ENCODE results near the gene HELLS.
"Not testable (repeated sequence)": the region's sequence is repeated elsewhere in the genome, so short reads cannot be mapped to it uniquely, and the experiment has no call there.

The HELLS gene

DNA sequence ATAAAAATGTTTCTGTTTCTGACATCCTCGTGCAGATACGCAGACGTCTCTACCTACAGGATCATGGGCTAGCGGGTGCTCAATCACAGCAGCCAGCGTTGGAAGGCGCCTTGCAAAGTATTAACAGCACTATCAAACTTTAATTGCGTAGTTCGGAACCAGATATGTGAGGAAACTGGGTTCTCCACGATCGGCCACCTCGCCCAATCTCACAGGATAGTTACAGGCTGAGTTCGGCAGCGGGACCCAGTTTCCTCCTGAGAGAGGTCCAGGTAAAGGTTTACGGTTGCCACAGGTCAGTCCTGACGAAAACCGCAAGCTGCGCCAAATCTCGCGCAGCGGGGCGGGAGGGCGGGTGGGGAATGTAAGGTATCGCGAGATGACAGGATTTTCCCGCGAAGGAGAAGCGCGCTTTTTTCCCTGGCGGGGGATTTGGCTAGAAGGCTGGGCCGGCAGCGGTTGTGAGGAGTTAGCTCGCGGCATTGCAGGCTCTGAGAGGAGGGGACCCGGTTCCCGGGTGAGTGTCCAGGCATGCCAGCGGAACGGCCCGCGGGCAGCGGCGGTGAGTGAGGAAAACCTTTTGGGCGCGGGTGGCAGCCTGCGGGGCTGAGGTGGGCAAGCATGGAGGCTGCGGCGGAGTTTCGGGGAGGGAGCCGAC lies at the start of gene HELLS:
TSS of gene HELLS (plus strand) at position 398 of the 658 bp plus-strand sequence. CDS start at position 532, 134 bp downstream.
- DNase-seq = peak; percentile 72

DNA sequence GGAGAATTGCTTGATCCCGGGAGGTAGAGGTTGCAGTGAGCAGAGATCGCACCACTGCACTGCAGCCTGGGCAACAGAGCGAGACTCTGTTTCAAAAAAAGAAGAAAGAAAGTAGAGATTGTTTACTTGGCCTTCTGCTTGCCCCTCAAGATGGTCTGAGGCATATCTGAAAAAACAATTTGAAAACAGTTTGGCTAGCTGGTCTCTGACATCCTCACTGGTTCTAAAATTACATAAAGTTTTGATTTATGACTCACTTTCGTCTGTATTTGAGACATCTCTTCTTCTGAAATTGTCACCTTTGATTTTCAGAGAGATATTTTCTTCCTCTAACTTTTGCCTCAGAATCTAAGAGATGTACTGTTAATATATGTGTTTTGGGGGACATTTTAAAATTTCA lies 49.6 kb upstream of the HELLS start:
- no peak for DNase-seq

DNA sequence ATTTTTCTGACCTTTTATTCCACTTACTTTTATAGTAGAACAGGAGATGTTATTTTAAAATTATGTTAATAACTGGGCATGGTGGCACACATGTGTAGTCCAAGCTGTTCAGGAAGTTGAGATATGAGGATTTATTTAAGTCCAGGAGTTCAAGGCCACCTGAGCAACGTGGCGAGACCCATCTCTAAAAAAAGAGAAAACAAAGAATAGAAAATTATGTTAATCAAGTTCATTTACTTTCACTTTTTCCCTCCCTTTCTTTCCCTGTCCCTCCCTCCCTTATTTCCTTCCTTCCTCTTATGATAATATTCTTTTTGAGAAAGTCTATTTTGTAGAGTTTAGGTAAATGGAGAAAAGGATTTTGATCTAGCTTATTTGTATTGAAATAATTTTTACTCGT lies 48.9 kb upstream of the HELLS start:
- no peak for DNase-seq

DNA sequence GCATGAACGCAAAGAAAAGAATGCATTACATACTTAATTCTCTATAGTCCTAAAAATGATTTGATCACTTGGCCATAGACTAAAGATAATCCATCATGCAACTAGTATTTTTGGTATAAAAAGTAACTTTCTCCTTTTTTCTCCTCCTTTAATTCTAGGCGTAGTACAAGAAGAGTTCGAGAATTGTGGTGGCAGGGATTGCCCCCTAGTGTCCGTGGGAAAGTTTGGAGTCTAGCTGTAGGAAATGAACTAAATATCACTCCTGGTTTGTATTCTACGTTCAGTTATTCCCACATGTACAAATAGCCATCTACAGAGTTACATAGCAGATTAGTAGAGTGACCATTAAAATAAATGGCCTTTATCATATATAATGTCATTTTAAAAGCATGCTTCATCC lies 45.5 kb upstream of the HELLS start:
- no peak for DNase-seq

DNA sequence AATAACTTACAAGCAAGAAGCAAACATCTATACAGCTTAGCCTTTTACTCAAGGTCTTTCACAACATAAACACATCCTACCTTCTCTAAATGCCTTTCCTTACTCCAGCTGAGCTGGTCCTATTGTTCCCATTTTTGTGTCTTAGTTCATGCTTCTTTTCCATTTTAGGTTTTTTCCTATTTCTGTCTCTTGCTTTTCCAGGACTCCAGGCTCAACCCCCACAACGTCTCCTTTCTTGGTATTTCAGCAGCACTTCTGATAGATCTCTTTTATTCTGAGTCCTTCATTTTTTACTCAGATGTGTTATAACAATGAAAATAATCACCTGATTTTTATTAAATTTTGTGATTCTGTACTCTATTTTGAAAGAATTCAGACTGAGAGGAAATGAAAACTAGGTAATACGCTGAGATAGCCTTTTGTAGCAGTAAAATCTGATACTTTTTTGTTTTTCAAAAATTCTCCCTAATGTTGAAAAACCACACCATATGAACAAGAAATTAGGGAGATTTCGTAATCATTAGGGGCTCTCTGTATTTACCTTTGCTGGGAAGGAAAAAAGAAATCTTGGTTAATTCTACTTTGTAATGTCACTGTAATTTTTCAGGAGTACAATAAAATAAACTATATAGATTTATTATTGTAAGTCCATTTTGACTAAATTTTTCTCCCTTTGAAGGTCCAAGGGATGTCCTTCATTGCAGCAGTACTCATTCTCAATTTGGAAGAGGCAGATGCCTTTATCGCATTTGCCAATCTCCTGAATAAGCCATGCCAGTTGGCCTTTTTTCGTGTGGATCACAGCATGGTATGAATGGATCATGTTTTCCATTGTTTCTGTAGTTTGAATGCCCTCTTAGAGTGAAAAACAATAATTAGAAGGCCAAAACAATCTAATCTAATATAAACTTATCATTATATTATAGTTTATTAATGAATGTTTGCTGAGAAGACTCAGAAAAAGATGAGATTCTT lies 24.0 kb upstream of the HELLS start:
- no peak for DNase-seq

DNA sequence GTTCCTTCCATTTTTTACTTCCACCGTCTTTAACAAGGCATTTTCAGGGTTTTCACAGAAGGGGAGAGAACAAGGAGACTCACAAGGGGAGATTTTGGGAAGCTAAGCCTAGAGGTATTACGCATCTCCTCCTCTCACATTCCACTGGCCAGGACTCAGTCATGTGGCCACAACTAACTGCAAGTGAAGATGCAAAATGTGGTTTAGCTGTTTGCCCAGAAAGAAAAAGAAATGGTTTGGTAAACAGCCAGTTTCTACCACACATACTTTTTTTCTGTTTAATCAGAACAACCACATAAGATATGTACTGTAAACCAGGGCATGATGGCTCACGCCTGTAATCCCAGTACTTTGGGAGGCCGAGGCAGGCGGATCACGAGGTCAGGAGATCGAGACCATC lies 21.4 kb upstream of the HELLS start:
- no peak for DNase-seq

DNA sequence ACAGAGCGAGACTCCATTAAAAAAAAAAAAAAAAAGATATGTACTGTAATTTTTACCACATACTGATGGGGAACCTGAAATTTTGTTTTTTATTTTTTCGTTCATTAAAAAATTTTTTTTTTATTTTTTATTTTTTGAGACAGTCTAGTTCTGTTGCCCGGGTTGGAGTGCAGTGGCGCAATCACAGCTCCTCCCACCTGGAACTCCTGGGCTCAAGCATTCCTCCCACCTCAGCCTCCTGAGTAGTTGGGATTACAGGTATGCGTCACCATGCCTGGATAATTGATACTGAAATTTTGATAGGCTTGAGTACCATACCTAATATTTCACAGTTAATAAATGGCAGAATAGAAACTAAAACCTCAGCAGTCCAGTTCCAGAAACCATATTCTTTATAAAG lies 20.9 kb upstream of the HELLS start:
- DNase-seq = no peak

DNA sequence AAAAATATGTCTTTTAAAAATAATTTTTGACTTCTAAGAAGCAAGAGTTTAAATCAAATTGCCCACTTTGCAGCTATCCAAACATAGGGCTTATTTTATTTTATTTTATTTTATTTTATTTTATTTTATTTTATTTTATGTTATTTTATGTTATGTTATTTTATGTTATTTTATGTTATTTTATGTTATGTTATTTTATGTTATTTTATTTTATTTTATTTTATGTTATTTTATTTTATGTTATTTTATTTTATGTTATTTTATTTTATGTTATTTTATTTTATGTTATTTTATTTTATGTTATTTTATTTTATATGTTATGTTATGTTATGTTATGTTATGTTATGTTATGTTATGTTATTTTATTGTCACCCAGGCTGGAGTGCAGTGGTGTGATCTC lies 14.0 kb upstream of the HELLS start:
- DNase-seq = not testable (repeated sequence)

DNA sequence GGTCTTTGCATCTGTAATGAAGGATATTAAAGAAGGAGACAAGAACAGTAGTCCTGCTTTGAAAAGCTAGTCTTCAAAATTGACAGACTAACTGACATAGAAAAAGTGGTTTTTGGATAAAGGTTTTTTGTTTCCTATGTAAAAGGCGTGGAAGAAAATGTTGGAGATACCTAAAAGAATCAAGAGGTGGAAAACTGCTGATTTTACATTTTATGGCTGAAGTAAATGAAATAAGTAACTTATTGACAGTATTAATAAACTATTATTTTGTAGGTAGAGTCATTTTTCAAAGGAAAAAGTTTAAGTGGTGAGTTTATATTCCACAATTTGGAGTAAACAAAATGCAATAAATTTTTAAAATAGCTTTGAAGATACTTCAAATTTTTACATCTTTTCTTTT lies 12.6 kb upstream of the HELLS start:
- no peak for DNase-seq

DNA sequence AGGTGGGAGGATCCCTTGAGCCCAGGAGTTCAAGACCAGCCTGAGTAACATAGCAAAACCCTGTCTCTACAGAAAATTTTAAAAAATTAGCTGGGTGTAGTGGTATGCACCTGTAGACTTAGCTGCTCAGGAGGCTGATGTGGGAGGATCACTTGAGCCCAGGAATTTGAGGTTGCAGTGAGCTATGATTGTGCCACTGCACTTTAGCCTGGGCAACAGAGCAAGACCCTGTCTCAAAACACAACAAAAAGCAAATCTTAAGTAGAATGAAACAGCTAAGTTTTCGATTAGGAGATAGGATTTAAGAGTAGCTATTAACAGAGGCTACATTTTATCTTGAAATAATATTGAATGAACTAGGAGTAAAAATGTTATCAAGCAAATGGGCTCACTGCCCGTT lies 3.3 kb upstream of the HELLS start:
- DNase-seq = not testable (repeated sequence)

DNA sequence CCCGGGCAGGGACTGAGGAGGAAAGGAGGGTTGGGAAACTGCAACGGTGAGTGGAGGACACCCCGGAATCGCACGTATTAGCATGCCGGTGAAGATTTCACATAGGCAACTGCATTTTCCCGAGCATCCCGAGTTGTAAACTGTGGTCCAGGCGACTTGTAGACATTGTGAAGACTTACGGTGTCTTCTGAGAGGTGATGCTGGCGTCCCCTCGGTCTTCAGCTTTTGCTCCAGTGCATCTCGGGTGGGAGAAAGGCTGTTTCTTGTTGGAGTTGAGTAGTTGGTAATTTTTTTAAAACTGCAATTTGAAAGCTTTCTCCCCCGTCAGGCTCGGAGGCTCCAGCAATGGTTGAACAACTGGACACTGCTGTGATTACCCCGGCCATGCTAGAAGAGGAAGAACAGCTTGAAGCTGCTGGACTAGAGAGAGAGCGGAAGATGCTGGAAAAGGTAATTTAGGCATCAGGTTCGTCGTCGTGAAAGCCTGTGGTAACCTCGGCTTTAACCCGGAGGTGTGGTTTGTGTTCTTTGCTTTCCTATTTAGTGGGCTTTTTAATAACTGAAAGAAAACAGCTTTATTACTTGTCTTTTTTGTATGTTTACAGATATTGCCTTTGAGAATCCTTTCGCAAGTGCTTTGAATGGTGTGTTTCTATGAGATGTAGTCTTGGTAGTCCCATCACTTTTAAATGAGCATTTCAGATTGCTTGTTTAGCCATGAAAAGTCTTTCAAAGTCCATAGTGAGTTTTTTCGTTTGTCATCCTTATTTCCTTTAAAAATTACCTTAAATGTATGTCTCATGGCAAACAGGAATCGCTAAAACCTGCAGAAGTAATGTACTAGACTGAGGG lies 687 bp downstream of the HELLS start:
- peak; percentile 4 for DNase-seq

DNA sequence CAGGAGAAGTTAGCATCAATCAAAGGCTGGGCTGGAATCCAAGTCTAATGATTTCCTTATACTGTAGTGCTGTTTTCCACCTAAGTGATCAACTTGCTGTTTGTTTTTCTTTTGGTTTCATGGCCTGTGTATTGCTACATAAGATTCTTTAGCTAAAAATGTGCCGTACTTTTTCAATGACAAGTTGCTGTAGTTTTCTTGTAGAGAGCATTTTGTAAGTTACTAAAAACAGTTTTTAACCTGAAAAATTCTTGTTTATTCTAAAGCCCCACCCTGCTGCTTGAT lies 1.3 kb downstream of the HELLS start:
- DNase-seq = no peak

DNA sequence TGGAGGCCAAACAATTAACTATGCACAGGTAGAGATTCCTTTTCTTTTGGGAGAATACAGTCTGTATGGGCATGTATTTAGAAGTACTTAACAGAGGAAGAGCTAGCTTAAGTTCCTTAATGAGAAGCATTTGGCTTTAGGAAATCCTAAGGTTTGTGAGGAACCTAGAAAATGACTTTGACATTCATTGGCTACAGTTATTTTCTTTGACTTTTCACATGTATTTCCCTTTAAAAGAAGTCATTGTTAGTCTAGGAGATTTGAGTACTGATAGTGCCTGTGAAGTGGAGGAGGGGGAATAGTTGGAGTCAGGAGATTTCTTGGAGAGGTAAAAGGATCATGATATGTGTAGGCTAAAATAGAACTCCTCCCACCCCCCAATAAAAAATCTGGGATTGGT lies 3.6 kb downstream of the HELLS start:
- DNase-seq = no peak

DNA sequence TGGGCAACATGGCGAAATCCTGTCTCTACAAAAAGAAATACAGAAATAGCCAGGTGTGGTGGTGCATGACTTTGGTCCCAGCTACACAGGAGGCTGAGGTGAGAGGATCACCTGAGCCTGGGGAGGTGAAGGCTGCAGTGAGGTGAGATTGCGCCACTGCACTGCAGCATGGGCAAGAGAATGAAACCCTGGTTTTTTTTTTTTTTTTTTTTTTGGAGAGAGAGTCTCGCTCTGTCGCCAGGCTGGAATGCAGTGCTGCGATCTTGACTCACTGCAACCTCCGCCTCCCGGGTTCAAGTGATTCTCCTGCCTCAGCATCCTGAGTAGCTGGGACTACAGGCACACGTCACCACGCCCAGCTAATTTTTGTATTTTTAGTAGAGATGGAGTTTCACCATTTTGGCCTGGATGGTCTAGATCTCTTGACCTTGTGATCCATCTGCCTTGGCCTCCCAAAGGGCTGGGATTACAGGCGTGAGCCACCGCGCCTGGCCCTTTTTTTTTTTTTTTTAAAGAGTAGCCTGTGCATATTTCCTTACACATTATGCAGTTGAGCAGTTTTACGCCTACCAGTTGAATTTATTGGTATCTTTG lies 22.2 kb downstream of the HELLS start:
- not testable (repeated sequence) for DNase-seq

DNA sequence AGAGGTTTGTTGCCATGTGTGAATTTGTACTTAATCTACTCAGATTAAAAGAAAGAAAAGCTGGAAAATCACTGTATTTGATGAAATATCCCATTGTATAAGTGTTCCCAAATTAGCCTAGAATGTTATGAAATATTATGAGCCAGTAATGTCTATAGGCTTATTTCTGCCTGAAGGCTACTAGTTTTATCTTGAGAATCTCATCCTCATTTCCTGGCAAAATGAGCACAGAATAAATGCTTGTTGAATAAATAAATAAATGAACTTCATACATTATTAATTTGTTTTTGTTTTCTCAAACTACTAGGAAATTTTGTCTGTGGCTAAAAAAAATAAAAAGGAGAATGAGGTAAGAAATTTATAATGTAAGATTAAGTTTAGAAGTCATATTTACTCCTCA lies 25.5 kb downstream of the HELLS start:
- no peak for DNase-seq

DNA sequence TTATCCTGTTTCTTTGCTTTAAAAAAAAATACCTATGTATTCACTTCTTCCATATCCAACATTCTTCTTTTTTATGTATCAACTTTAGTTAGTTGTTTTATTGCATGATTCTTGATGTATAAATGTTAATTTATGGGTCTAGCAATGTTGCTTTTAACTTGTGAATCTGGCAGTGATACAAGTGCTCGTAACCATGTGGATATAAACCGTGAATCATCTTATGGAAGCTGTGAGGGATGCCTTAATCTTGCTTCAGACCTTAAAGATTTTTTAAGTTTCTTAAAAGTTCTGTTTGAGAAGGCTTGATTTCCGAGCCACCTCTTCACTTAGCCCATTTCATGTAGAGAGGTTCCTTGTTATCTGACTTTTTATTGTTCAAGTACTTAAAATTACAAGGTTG lies 25.9 kb downstream of the HELLS start:
- DNase-seq = no peak

DNA sequence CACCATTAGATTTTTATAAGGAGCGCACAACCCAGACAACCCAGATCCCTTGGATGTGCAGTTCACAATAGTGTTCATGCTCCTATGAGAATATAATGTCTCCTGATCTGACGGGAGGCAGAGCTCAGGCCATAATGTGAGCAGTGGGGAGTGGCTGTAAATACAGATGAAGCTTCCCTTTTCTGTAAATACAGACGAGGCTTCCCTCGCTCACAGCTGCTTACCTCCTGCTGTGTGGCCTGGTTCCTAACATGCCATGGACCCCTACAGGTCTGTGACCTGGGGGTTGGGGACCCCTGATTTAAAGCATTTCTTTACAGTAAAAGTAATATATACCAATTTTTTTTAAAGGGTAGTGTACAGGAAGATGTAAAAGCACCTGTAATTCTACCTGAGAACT lies 33.2 kb downstream of the HELLS start:
- DNase-seq = no peak

DNA sequence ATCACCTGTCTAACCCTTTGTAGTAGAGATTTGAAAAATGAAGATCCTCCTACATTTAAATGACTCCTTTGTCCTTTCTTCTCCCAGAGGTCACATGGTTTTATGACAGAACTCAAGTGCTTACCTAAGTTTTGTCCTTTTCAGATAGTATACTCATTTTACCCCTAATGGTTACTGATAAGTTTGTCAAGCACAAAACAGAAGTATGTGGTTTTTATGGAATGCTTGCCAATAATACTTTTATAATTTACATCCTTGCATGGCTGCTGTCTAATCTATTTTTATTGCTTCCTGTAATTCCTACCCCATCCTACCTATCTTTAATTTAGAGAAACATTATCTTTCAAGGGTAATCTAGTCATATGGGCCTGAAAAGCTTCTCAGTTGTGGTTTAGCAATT lies 37.5 kb downstream of the HELLS start:
- no peak for DNase-seq

DNA sequence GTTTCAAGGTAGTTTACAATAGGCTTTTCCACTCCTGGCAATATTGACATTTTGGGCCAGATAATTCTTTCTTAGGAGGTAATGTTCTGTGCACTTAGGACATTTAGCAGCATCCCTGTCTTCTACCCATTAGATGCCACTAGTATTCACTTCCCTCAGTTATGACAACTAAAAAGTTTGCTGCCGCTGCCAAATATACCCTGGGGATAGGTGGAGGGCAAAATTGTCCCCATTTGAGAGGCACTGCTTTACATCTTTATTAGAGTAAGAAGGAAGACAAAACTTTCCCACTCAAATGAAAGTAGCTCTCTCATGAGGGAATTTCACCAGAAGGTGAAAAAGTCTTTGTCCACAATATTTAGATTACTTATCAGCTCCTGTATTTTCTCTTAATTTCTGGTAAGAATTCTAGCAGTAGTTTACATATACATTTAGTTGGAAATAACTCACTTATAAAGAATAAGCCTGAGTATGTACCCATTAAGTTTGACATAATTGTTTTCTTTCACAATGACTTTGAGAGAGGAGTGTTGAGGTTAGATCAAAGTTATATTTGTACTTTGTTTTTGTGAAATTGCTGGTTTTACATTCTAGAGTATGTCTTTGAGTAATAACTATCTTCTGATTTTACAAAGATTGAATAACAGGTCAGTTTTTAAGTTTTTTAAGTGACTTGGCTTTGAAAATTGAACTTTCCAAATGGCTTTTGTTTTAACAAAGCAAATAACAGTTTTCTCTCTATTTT lies 46.0 kb downstream of the HELLS start:
- DNase-seq = no peak

DNA sequence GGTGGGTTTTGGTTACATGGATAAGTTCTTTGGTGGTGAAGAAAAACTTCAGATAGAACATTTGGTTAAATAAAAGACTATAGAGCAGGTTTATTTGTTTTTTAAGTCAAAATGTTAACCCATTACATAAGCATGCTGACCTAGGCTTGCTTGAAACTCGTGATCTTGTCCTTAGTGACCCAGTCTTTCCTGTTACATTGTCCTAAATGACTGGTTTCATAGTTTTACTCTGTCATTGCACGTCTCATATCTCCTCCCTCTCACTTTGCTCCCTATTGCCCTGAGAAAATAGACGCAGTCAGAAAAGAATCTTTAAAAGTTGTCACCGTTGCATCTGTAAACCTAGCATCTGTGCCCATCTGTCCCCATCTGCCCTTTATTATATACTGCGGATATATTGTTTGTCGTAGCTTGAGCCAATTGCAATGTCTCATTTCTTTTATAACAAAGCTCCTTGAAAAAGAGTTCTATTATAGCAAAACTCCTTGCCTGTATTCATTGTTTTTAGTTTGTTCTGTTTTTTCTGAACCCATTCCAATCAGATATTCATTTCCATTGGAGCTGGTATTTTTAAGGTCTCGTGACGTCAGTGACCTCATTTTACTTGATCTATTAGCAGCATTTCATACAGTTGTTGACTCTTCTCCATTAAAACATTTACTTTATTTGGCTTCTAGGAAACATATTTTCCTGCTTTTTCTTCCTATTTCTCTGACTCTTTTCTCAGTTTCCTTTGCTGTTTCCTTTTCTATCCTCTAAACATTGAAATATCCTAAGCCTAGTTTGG lies 57.3 kb downstream of the HELLS start:
- no peak for DNase-seq

DNA sequence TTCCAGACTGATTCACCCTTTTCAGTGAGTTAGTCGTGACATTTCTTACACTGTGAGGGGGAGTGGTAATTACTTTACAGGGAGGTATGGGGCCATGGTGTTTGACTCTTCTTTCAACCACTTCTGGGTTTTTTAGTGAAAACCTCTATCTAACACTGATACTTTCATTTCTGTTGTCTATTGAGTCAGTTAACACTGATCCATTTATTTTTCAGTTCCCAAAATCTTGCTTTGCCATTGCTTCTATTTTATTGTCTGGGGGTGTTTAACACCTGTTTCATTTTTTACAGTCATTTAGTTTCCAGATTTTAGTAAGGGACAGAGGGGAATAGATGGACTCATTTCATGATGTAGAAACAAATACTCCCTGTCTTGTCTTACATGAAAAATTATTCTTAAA lies 61.5 kb downstream of the HELLS start:
- DNase-seq = no peak

DNA sequence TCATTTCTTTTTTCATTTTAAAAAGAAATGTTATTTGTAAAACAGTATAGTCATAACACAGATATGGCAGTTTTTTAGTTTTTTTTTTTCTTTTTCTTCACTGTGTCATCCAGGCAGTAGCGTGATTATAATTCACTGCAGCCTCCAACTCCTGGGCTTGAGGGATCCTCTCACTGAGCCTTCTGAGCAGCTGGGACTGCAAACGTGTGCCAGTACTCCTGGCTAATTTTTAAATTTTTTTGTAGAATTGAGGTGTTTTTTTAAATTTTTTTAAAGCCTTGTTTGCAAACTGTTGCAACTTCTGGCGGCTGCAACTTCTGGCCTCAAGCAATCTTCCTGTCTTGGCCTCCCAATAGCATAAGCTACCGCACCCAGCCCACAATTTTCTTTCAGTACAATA lies 63.0 kb downstream of the HELLS start:
- DNase-seq = no peak
